Panc1 (cell line): ENCODE measurements around the gene OLFML2A. TPM values are rescaled to one million over a fixed set of nuclear protein-coding genes. Genes with fewer than 3 reads are reported as not detected.

Experiments
- ATAC-seq: fragments of 200-7000 bp; cut with Tn5 transposase; 2 replicates; pipeline ENCODE4 v1.9.1; 2020; ENCODE audit warnings: mild to moderate bottlenecking, moderate library complexity
- BruUV-seq: library from RNA; stranded (reverse); fragments of 400-500 nt; replicated peaks from 2 replicates; lab custom pipeline; 2021; lab: Mats Ljungman, UMichigan
- CTCF ChIA-PET: fragments of 300-600 bp; sonication (Branson Sonifier 250); formaldehyde crosslinking; loops from one replicate; lab custom pipeline; 2022; ENCODE audit warnings: antibody characterized with exemption; lab: Charles Lee
- POLR2A ChIA-PET: fragments of 300-600 bp; sonication (Branson Sonifier 250); formaldehyde crosslinking; loops from one replicate; lab custom pipeline; 2022; ENCODE audit warnings: antibody characterized with exemption; lab: Charles Lee
- DNase-seq: peaks from one replicate; pipeline ENCODE4 v3.0.0-alpha.2; 2010; ENCODE audit warnings: low read depth, low spot score
- H3K27ac ChIP-seq: 2 replicates; pipeline ENCODE4 v1.5.1; 2011; ENCODE audit warnings: mild to moderate bottlenecking, low read length, inconsistent platforms
- H3K27me3 ChIP-seq: fragments of 200-500 bp; sonication (Bioruptor generic); 2 replicates; pipeline ENCODE4 v1.6.0; 2014; ENCODE audit warnings: low read length, inconsistent platforms; ENCODE audit not compliant: control insufficient read depth, insufficient read depth
- H3K36me3 ChIP-seq: fragments of 200-500 bp; sonication (Bioruptor generic); 2 replicates; pipeline ENCODE4 v1.5.1; 2014; ENCODE audit warnings: inconsistent platforms, mild to moderate bottlenecking, low read length, moderate library complexity; ENCODE audit not compliant: control insufficient read depth, insufficient read depth
- H3K4me1 ChIP-seq: 2 replicates; pipeline ENCODE4 v1.5.1; 2011; ENCODE audit warnings: inconsistent platforms, mild to moderate bottlenecking, low read length, moderate library complexity; ENCODE audit not compliant: control insufficient read depth, insufficient read depth
- H3K4me3 ChIP-seq, 2 experiments: 2 replicates each; pipeline ENCODE4 v1.5.1; 2011 to 2012; ENCODE audit warnings: low read depth in 2 of 2, low read length in 2 of 2, mild to moderate bottlenecking in 2 of 2, inconsistent platforms in 1 of 2, moderate library complexity in 1 of 2
- H3K9me3 ChIP-seq: fragments of 200-500 bp; sonication (Bioruptor generic); 2 replicates; pipeline ENCODE4 v1.5.1; 2014; ENCODE audit warnings: low read depth, mild to moderate bottlenecking, inconsistent platforms, low read length, moderate library complexity; ENCODE audit not compliant: control insufficient read depth, insufficient read depth
- POLR2AphosphoS5 ChIP-seq: IDR thresholded peaks from 2 replicates; pipeline ENCODE4 v1.6.1; 2012; ENCODE audit warnings: mild to moderate bottlenecking, low read depth, low read length, moderate library complexity
- SIN3A ChIP-seq: IDR thresholded peaks from 2 replicates; pipeline ENCODE4 v1.6.1; 2012; ENCODE audit warnings: low read depth, mild to moderate bottlenecking, low read length, moderate library complexity, borderline replicate concordance; ENCODE audit not compliant: insufficient read depth
- TCF7L2 ChIP-seq: IDR thresholded peaks from 2 replicates; pipeline ENCODE4 v1.6.1; 2011; ENCODE audit warnings: mild to moderate bottlenecking, low read depth, low read length, inconsistent platforms
- in situ Hi-C: cut with HindIII; loops from 2 replicates; pipeline ENCODE4 v1.10.0; 2016; ENCODE audit warnings: low sequenced_read_pairs, low pct_unique_long_range_greater_than_20kb
- intact Hi-C: fragments of 100-400 bp; cut with micrococcal nuclease; formaldehyde crosslinking; loops from one replicate; pipeline ENCODE4 v1.10.0; 2022; ENCODE audit not compliant: unreplicated experiment
- total RNA-seq: library from RNA; stranded (reverse); gene quantifications from one replicate; pipeline ENCODE4 v1.2.1, GENCODE V29; 2021; ENCODE audit not compliant: unreplicated experiment
- TF ChIP-seq, protein P1 (sequence below), 2 experiments: IDR thresholded peaks; 2 replicates each; pipeline ENCODE4 v1.6.1; 2011 to 2012; ENCODE audit warnings: low read depth in 2 of 2, control low read depth in 1 of 2, low read length in 1 of 2, mild to moderate bottlenecking in 1 of 2, moderate library complexity in 1 of 2; ENCODE audit not compliant: insufficient read depth in 1 of 2
- TF ChIP-seq, protein P2 (sequence below): fragments of 450-650 bp; IDR thresholded peaks from 2 replicates; pipeline ENCODE4 v1.5.1; 2017; ENCODE audit warnings: mild to moderate bottlenecking

The OLFML2A gene
- total RNA-seq, 1 experiment from 2014 or later: 44.5 TPM

DNA sequence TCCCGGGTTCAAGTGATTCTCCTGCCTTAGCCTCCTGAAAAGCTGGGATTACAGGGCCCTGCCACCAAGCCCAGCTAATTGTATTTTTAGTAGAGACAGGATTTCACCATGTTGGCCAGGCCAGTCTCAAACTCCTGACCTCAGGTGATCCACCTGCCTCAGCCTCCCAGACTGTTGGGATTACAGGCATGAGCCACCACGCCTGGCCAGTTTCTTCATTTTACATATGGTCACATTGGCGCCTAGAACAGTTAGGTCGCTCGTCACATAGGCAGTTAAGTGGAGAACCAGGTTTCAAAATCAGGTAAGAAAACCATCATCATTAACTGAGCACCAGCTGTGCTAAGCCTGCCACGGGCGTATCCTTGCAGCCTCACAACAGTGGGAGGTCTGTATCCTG lies 36.1 kb downstream of the OLFML2A start:
- Histone ChIP-seq H3K36me3 (no peaks in the 10 kb centered on the region), H3K9me3 (no peaks in the 10 kb centered on the region), H3K4me1 (peaks cover 7% of the 10 kb centered on the region), H3K27me3 (no peaks in the 10 kb centered on the region), H3K27ac (no peak overlapping the region), H3K4me3 (no peak overlapping the region)
- in situ Hi-C loops (no loop called here), intact Hi-C loops (no loop called here)
- ChIA-PET CTCF (no interaction called here), POLR2A (no interaction called here)
- TSS peak; percentile 61 for BruUV-seq
- TF ChIP-seq TCF7L2 (no peak), POLR2AphosphoS5 (no peak), SIN3A (no peak)
- TF ChIP-seq, protein P1, sequence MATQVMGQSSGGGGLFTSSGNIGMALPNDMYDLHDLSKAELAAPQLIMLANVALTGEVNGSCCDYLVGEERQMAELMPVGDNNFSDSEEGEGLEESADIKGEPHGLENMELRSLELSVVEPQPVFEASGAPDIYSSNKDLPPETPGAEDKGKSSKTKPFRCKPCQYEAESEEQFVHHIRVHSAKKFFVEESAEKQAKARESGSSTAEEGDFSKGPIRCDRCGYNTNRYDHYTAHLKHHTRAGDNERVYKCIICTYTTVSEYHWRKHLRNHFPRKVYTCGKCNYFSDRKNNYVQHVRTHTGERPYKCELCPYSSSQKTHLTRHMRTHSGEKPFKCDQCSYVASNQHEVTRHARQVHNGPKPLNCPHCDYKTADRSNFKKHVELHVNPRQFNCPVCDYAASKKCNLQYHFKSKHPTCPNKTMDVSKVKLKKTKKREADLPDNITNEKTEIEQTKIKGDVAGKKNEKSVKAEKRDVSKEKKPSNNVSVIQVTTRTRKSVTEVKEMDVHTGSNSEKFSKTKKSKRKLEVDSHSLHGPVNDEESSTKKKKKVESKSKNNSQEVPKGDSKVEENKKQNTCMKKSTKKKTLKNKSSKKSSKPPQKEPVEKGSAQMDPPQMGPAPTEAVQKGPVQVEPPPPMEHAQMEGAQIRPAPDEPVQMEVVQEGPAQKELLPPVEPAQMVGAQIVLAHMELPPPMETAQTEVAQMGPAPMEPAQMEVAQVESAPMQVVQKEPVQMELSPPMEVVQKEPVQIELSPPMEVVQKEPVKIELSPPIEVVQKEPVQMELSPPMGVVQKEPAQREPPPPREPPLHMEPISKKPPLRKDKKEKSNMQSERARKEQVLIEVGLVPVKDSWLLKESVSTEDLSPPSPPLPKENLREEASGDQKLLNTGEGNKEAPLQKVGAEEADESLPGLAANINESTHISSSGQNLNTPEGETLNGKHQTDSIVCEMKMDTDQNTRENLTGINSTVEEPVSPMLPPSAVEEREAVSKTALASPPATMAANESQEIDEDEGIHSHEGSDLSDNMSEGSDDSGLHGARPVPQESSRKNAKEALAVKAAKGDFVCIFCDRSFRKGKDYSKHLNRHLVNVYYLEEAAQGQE (IDR thresholded peaks at IDR 0.05; ENCODE audit: insufficient read depth in 1 of 2, low read depth in 2 of 2, low read length in 1 of 2): no peak
- TF ChIP-seq, protein P2, sequence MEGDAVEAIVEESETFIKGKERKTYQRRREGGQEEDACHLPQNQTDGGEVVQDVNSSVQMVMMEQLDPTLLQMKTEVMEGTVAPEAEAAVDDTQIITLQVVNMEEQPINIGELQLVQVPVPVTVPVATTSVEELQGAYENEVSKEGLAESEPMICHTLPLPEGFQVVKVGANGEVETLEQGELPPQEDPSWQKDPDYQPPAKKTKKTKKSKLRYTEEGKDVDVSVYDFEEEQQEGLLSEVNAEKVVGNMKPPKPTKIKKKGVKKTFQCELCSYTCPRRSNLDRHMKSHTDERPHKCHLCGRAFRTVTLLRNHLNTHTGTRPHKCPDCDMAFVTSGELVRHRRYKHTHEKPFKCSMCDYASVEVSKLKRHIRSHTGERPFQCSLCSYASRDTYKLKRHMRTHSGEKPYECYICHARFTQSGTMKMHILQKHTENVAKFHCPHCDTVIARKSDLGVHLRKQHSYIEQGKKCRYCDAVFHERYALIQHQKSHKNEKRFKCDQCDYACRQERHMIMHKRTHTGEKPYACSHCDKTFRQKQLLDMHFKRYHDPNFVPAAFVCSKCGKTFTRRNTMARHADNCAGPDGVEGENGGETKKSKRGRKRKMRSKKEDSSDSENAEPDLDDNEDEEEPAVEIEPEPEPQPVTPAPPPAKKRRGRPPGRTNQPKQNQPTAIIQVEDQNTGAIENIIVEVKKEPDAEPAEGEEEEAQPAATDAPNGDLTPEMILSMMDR: no peak
- ATAC-seq: no peak
- DNase-seq: no peak

DNA sequence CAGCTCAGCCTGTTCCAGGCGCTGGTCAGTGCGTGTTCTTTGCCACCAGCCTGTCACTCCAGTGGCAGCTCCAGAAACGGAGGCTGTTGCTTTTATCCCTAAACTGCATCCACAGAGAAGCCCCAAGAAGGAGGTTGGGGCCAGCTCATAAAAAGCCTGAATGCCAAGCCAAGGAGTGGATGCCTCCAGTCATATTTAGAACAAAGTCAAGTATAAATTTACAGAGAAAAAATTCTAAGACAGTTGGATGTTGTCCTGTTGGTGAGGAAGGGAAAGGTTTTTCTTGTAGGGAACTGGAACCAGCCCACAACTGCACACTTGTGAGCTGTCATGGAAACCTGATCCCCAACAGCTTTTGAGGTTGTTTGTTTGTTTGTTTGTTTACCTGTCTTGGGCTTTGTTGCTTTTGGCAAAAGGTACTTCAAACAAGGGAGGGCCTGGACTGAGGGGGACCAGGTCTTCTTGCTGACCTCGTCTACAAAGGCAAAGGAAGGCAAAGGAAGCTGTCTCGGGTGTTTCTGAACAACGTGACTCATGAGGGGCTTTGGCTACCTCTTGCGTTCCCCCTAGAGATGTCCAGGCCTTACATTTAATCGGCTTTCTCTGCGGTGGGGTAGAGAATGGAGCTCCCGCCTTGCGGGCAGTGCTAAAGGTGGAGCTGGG lies 36.7 kb downstream of the OLFML2A start:
- no peaks in the 10 kb centered on the region for H3K27me3 ChIP-seq
- H3K36me3 ChIP-seq: no peaks in the 10 kb centered on the region
- TF ChIP-seq TCF7L2 (no peak), POLR2AphosphoS5 (no peak), SIN3A (no peak)
- TF ChIP-seq, protein P2: no peak
- BruUV-seq: no TSS peak
- DNase-seq (no peak), ATAC-seq (0 out of 2 replicates have a peak, but pooled peaks have one; percentile 26)
- H3K4me3 ChIP-seq: no peak overlapping the region
- ChIA-PET POLR2A (no interaction called here), CTCF (no interaction called here)
- H3K4me1 ChIP-seq: peaks cover 13% of the 10 kb centered on the region
- intact Hi-C loops: no loop called here
- in situ Hi-C loops: no loop called here
- H3K27ac ChIP-seq: no peak overlapping the region
- no peaks in the 10 kb centered on the region for H3K9me3 ChIP-seq
